ENCODE results near the gene PROZ.
A peak's percentile ranks its signal among the peaks of the same experiment; 100 is the strongest.

Gene PROZ

DNA sequence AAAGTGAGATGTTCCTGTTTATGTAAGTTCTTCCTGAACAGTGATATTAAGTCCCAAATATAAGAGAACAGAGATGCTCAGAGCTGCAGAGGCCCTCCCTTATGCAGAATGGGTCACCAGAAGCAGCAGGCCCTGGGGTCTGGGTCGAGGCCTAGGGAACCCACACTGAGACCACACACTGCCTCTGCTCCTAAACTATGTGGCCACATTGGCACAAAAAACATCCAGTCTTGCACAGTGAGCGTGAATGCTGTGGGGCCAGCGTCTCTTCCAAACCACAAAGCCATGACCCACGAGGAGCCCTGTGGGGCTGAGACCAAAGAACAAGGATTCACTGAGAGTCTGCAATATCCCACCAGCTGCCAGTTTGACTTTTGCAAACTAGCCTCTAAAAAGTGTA, 23.6 kb downstream of the PROZ start:
- DNase-seq, result no peak

DNA sequence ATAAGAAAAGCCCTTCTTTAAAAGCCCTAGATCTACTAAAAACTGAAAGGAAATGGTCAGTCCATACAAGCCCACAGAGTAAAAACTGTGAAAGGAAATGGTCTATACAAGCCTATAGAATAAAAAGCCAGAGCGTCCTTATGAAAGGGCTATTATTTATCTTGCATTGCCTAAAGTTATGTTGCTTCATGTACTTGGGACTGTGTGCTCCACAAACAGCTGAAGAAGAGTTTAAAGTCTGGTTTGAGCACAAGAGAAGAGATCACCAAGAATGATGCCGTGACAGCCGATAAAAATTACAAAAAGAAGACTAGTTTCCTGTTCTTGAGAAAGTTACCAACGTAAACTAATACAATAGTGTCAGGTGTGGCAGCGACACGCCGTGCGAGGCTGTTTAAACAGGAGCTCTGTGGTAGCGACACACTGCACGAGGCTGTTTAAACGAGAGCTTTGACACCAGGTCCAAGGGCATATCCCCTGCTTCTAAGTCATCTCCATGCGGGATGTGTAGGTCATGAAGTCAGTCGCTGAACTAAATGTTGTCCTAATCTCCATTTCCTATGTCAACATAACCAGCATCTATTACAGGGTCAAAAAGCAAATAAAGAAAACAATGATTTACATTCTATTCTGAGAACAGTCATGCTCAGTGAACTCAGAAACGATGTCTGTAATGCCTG, 25.1 kb downstream of the PROZ start:
- no peak for DNase-seq

DNA sequence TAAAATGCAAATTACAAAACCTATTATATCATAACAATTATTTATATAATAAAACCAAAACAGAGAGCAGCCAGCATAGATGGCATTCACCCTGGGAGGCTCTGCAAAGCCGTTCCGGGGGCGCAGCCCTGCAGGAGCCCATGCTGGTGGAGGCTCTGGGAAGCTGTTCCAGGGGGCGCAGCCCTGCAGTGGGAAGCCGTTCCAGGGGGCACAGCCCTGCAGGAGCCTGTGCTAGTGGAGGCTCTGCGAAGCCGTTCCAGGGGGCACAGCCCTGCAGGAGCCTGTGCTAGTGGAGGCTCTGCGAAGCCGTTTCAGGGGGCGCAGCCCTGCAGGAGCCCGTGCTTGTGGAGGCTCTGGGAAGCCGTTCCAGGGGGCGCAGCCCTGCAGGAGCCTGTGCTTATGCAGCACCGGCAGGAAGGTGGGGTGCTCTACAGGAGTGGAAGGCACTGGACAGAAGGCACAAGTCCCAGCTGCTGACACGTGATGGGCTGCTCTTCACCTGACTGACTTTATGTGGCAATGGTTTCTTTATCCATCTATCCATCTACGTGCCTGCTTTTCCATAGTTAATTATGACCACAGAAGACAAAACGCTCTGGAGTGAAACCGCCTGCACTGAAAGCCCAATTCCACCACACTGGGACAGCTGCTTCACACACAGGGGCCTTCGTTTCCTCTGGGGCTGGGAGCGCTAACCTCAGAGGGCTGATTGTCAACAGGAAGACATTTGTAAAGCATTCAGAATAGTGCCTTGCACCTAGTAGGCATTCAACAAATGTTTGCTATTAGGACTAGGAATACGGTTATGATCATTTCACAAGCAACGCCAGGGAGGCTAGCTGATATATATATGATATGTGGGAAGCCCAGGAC, 26.4 kb downstream of the PROZ start:
- no peak for DNase-seq

- DNase-seq, result no peak
These were observed 27.8 kb downstream of the PROZ start for GRCh38 chr13:113186061-113186900.

DNA sequence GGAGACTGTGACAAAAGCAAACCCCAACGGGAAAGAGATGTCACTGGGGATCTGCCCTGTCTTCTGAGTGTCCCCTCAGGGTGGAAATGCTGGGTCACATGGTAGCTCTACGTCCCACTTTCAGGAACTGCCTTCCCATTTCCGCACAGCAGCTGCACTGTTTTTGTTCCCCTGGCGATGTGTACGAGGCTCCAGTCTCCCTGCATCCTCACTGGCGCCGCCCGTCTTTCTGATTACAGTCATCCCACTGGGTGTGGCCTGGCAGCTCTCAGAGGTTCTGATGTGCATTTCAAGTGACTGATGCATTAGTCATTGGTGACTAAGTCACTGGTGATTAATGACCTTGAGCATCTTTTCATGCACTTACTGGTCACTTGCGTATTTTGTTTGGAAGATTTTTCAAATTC, 28.8 kb downstream of the PROZ start:
- DNase-seq, result no peak

- no peak for DNase-seq
These were observed 29.6 kb downstream of the PROZ start for GRCh38 chr13:113187883-113188665.

GRCh38 chr13:113190181-113190580, 31.7 kb downstream of the PROZ start:
- DNase-seq, result no peak

- no peak for DNase-seq
These were observed 33.8 kb downstream of the PROZ start for GRCh38 chr13:113192279-113192678.

GRCh38 chr13:113192902-113193301, 34.5 kb downstream of the PROZ start:
- DNase-seq, result no peak

DNA sequence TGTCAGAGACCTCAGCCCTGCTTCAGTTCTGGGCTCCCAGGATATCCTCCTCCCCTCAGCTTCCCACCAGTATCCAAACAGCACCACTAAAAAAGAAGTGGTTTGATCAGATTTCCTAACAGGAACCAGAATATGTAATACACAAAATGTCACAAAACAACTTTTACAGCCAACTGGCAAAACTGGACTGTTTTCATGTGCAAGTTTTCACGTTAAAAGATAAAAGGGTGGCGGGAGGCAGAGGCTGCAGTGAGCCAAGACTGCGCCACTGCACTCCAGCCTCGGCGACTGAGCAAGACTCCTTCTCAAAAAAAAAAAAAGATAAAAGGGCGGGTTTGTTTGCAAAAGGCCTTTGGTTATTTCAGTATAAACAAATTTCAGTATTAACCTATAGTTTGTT, 36.9 kb downstream of the PROZ start:
- DNase-seq, result no peak

GRCh38 chr13:113196970-113197737, 38.7 kb downstream of the PROZ start:
- DNase-seq, result no peak

DNA sequence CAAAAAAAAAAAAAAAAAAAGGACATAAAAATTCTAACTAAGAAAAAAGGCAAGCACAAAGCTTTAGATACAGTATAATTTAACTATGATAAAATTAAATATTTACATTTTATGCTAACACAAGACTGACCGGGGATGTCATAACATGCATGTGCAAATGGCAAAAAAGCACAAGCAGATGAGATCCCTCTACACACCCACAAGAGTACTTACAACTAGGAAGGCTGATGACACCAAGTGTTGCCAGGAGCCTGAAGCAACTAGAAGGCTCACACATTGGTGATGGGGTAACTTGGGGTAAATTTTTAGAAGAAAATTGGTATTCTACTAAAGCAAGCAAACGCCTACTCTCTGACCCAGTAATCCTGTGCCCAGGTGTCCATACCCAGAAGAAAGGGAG, 43.4 kb downstream of the PROZ start:
- no peak for DNase-seq

GRCh38 chr13:113202912-113203311, 44.5 kb downstream of the PROZ start:
- no peak for DNase-seq

- DNase-seq, result no peak
These were observed 45.3 kb downstream of the PROZ start for GRCh38 chr13:113203507-113204377.

DNA sequence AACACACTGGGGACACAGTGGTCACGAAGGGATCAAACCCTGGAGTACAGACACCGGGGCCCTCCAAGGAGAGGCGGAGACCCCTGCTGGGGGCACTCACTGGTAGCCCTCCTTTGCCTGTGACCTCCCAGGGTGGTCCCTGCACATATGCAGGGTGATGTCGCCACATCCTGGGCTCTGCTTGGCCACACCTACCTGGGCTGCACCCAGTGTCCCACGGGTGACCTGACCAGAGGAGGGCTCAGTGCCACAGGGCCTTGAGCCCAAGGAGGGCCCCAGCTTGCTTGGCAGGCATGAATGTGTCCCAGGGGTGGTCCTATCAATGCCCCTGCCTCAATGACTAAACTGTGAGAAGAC, 45.9 kb downstream of the PROZ start:
- no peak for DNase-seq

DNA sequence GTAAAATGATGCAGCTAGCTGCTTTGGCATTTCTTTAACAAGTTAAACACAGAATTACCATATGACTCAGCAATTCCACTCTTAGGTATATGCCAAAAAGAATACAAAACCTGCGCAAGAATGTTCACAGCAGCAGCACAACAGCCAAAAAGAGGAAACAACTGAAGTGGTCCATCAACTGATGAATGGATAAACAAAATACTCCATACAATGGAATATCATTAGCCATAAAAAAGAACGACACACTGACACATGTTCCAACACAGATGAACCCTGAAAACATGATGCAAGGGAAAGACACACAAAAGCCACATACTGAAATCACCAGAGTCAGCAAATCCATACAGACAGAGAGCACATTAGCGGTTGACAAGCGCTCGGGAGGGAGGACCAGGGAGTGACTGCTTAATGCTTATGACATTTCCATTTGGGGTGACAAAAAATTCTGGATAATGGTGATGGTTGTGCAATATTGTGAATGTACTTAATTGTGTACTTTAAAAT, 47.0 kb downstream of the PROZ start:
- DNase-seq, result no peak

GRCh38 chr13:113207460-113207859, 49.0 kb downstream of the PROZ start:
- DNase-seq, result no peak

DNA sequence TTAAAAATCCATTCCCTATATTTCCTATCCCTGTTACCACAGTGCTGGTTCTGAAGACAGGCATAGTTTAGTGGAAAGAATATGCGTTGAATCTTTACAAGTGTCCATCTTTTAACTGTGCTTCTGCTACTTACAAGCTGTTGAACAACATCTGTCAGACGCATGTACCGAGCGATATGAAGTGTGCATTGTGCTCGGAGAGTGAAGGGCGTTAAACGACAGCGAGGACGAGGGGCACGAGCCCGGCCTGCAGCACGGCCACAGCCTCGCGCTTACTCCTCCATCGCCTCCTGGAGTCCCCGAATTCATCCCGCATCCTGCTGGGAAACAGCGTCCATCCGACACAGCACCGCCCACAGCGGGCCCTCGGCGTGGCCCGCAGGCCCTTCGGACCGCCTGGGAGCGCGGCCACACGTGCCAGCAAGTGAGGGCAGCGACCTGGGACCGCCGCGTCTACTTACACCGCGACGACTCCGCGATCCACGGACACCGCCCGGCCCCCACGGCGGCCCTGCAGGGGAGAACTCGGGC, 49.5 kb downstream of the PROZ start:
- no peak for DNase-seq

DNA sequence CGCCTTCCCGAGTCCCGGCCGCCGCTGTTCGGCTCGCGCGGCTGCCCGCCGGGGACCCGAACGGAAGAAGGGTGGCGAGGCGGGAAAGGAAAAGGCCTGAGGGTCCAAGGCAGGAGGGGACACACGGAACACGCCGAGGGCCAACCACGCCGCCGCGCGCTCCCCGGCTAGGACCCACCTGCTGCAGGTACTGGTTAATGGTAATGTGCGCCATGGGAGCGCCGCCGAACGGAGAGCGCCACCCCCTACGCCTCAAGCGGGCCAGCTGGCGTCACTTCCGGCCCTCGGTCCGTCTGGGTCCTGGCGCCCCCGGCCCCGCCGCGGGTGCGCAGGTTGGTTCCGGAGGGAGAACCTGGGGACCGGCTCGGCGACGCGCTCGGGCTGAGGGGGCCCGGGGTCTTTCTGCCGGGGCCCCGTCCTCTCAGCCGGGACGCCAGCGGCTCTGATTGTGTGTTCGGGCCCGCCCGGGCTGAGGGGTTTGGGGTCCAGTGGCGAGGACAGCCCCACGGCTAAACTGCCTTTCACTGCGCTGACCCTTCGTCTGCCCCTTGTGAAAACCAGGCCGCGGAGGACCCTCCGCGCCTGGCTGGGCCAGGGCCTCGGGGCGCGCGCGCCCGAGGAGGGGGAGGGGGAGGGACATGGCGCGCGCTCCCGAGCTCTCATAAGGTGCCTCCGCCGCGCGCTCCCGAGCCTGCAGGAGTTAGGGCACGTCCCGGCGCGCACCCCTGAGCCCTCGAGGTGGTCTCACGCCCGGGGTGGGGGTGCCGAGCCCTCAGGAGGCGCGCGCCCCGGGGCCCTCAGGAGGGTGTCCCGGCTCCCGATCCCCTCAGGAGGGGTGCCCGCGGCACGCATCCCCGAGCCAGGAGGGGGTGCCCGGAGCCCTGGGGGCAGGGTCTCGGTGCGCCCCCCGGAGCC, 50.2 kb downstream of the PROZ start, which contains the start of gene PCID2:
PCID2 (minus strand) TSS at position 249 of the 915 bp plus-strand sequence; CDS start at position 214, 35 bp downstream.
- peak; percentile 78 for DNase-seq
